Measurements from ENCODE around the gene BFSP1.

DNA sequence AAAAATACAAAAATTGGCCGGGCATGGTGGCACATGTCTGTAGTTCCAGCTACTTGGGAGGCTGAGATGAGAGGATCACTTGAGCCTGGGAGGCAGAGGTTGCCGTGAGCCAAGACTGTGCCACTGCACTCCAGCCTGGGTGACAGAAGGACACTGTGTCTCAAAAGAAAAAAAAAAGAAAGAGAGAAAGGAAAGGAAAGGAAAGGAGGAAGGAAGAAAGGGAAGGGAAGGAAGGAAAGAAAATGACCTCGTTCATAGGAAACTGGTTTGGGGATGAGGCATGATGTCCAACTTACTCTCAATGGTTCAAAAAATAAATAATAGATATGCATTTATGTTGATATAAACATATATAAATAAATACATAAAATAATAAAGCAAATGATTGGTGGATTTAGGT is 6.8 kb upstream of the BFSP1 start:
- TF ChIP-seq CTCF (IDR thresholded peaks at IDR 0.05) (no peak), POLR2A (IDR thresholded peaks at IDR 0.05) (no peak)
